Measurements from ENCODE around the gene C1orf35. TPM values are rescaled to one million over a fixed set of nuclear protein-coding genes. Genes with fewer than 3 reads are reported as not detected.

Gene C1orf35
- total RNA-seq, 3 donors from 2014 or later = 11.5 to 17.0 (median 15.7) TPM

DNA sequence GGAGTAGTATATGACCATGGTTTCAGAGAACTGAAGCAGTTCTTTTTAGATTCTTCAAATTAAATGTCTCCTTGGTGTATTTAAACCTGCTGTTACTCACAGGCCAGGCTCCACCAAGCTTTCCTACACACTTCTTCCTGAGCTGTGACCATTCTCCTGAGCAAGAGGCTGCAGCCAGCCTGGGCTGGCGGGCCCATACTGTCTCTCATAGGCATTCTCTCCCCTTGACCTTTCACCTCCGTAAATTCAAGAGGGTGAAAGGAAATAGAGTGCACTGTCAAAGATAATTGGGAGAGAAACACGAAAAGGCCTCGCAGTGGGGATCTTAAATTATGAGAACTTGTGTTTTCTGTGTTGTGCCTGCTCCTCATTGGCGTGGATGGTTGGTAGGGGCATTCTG is 18.3 kb downstream of the C1orf35 start:
- peak overlapping the region; percentile 79 to 100 (median 100) for H3K4me3 ChIP-seq
- no peaks in the 10 kb centered on the region for H3K36me3 ChIP-seq
- H3K27ac ChIP-seq = peak overlapping the region; percentile 54 to 98
- no peak for DNase-seq (ENCODE audit: low spot score in 2 of 2)
- H3K9me3 ChIP-seq = no peaks in the 10 kb centered on the region
- peaks cover 30 to 50% of the 10 kb centered on the region in 2 donors for H3K4me1 ChIP-seq
- no peak for TF ChIP-seq POLR2A (IDR thresholded peaks at IDR 0.05)
- no peak for TF ChIP-seq POLR2AphosphoS5 (IDR thresholded peaks at IDR 0.05)
- TF ChIP-seq, protein P1, sequence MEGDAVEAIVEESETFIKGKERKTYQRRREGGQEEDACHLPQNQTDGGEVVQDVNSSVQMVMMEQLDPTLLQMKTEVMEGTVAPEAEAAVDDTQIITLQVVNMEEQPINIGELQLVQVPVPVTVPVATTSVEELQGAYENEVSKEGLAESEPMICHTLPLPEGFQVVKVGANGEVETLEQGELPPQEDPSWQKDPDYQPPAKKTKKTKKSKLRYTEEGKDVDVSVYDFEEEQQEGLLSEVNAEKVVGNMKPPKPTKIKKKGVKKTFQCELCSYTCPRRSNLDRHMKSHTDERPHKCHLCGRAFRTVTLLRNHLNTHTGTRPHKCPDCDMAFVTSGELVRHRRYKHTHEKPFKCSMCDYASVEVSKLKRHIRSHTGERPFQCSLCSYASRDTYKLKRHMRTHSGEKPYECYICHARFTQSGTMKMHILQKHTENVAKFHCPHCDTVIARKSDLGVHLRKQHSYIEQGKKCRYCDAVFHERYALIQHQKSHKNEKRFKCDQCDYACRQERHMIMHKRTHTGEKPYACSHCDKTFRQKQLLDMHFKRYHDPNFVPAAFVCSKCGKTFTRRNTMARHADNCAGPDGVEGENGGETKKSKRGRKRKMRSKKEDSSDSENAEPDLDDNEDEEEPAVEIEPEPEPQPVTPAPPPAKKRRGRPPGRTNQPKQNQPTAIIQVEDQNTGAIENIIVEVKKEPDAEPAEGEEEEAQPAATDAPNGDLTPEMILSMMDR (IDR thresholded peaks at IDR 0.05) = no peak
- H3K27me3 ChIP-seq = no peaks in the 10 kb centered on the region
- intact Hi-C loops (cut with DNase I; ENCODE audit: low total_unique reads) = loop anchor here (10.0 kb wide), 1 partner anchor 190 kb away; no protein-coding TSS in a partner anchor

- no peaks in the 10 kb centered on the region for H3K9me3 ChIP-seq
- H3K4me1 ChIP-seq = peaks cover 27 to 46% of the 10 kb centered on the region in 2 donors
- intact Hi-C loops (cut with DNase I; ENCODE audit: low total_unique reads) = loop anchor here (10.0 kb wide), 1 partner anchor 190 kb away; no protein-coding TSS in a partner anchor
- no peaks in the 10 kb centered on the region for H3K27me3 ChIP-seq
- peak overlapping the region; percentile 98 to 100 for H3K27ac ChIP-seq
- no peaks in the 10 kb centered on the region for H3K36me3 ChIP-seq
- peak overlapping the region; percentile 79 to 100 (median 100) for H3K4me3 ChIP-seq
- no peak for DNase-seq (ENCODE audit: low spot score in 2 of 2)
- no peak for TF ChIP-seq POLR2AphosphoS5 (IDR thresholded peaks at IDR 0.05)
- TF ChIP-seq, protein P1 (IDR thresholded peaks at IDR 0.05) = no peak
- TF ChIP-seq POLR2A (IDR thresholded peaks at IDR 0.05) = no peak
Observed at GRCh38 chr1:228084325-228084724, 18.8 kb downstream of the C1orf35 start.

GRCh38 chr1:228083871-228084278 is 19.2 kb downstream of the C1orf35 start:
- intact Hi-C loops (cut with DNase I; ENCODE audit: low total_unique reads) = loop anchor here (10.0 kb wide), 1 partner anchor 191 kb away; no protein-coding TSS in a partner anchor
- Histone ChIP-seq H3K36me3 (no peaks in the 10 kb centered on the region), H3K27ac (peak overlapping the region; percentile 98 to 100), H3K4me1 (peaks cover 23 to 41% of the 10 kb centered on the region in 2 donors), H3K27me3 (no peaks in the 10 kb centered on the region), H3K9me3 (no peaks in the 10 kb centered on the region), H3K4me3 (peak overlapping the region; percentile 79 to 100 (median 100))
- no peak for TF ChIP-seq POLR2AphosphoS5 (IDR thresholded peaks at IDR 0.05)
- TF ChIP-seq POLR2A (IDR thresholded peaks at IDR 0.05) = no peak
- TF ChIP-seq, protein P1 (IDR thresholded peaks at IDR 0.05) = no peak
- no peak for DNase-seq (ENCODE audit: low spot score in 2 of 2)

DNA sequence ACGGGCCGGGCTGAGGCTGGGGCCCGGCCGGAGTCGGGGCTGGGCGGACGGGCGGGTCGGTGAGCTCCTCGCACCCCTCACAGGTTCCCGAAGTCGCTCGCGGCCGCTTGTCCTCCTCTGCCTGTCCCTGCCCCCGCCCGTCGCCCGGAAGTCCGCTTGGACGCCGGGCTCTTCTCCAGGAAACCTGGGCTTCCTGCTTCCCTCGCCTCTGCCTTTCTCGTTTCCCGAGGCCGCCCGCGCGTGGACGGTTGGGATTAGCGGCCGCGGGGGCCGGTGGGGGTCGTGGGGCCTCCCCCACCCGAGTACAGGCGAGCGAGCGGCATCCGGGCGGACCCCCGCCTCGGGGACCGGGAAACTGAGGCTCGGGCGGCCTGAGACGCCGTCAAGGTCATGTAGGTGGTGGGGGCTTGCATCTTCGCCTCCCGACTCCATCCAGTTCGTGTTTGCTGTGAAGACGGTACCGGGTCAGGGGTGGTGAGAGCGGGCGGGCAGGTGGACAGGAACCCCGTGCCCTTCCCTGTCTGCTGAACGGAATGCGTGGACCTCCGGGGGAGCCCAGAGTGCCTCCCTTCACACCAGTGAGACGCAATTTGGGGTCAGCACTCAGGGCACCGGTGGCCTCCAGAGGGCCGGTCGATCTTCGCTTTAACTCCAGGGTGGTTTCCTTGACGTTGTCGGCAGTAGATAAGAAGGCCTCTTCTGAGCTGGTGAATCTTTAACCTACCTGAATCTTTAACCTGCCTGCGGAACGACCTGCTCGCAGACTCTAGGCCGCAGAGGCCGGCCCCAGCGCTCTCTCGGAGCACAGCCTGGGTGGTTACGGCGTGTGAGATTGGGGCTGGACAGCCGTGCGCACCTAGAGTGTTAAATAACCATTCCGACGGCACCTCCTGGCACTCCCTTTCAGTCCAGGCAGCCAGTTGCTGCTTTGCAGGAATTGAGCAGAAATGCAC is 19.9 kb downstream of the C1orf35 start:
- intact Hi-C loops (cut with DNase I; ENCODE audit: low total_unique reads) = loop anchor here (10.0 kb wide), 1 partner anchor 192 kb away; no protein-coding TSS in a partner anchor
- peak in 1 of 2 donors; percentile 64 for DNase-seq (ENCODE audit: low spot score in 2 of 2)
- H3K4me3 ChIP-seq = peak overlapping the region; percentile 79 to 100 (median 100)
- TF ChIP-seq POLR2AphosphoS5 (IDR thresholded peaks at IDR 0.05) = no peak
- TF ChIP-seq, protein P1 (IDR thresholded peaks at IDR 0.05) = no peak
- TF ChIP-seq POLR2A (IDR thresholded peaks at IDR 0.05) = no peak
- H3K36me3 ChIP-seq = no peaks in the 10 kb centered on the region
- H3K27me3 ChIP-seq = no peaks in the 10 kb centered on the region
- peak overlapping the region; percentile 98 to 100 for H3K27ac ChIP-seq
- no peaks in the 10 kb centered on the region for H3K9me3 ChIP-seq
- peaks cover 19 to 36% of the 10 kb centered on the region in 2 donors for H3K4me1 ChIP-seq
